ENCODE data around the gene IGFALS.

DNA sequence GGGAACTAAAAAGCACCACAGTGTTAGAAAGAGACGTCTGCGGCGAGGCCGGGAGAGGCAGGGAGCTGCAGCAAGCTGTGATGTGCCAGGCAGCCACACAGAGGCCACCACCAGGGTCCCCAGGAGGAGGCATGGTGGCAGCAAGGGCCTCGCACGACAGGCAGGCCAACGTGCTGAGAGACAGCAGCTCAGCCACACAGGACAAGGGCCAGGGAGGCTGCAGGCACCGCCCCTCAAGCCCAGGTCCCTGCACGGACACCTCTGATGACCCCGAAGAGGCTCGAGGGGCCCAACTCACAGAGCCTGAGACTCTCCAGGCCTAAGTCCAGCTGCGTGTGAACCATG is 27.4 kb upstream of the IGFALS start:
- TF ChIP-seq, protein P1, sequence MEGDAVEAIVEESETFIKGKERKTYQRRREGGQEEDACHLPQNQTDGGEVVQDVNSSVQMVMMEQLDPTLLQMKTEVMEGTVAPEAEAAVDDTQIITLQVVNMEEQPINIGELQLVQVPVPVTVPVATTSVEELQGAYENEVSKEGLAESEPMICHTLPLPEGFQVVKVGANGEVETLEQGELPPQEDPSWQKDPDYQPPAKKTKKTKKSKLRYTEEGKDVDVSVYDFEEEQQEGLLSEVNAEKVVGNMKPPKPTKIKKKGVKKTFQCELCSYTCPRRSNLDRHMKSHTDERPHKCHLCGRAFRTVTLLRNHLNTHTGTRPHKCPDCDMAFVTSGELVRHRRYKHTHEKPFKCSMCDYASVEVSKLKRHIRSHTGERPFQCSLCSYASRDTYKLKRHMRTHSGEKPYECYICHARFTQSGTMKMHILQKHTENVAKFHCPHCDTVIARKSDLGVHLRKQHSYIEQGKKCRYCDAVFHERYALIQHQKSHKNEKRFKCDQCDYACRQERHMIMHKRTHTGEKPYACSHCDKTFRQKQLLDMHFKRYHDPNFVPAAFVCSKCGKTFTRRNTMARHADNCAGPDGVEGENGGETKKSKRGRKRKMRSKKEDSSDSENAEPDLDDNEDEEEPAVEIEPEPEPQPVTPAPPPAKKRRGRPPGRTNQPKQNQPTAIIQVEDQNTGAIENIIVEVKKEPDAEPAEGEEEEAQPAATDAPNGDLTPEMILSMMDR (IDR thresholded peaks at IDR 0.05; ENCODE audit: low read length): no peak
- no peak for TF ChIP-seq EZH2phosphoT487 (IDR thresholded peaks at IDR 0.05; ENCODE audit: low read length)

All from MM.1S (cell line).